Activated CD4-positive, alpha-beta T cell treated with anti-CD3 and anti-CD28 coated beads for 24 hours (primary cell): Measurements from ENCODE around the gene NPTX1.

Source experiments
- DNase-seq, 2 donors: peaks; one replicate each; pipeline ENCODE4 v3.0.0-alpha.2; 2020; ENCODE audit warnings: low read depth in 2 of 2

Gene NPTX1

GRCh38 chr17:80426671-80427326 lies 49.6 kb downstream of the NPTX1 start:
- DNase-seq: peak; percentile 78 to 81

- no peak for DNase-seq
Observed at GRCh38 chr17:80425835-80426426, 50.5 kb downstream of the NPTX1 start.

- no peak for DNase-seq
Observed at GRCh38 chr17:80424878-80425765, 51.3 kb downstream of the NPTX1 start.

GRCh38 chr17:80424261-80424660 lies 52.1 kb downstream of the NPTX1 start:
- DNase-seq: no peak

GRCh38 chr17:80423536-80424225 lies 52.7 kb downstream of the NPTX1 start:
- DNase-seq: no peak

GRCh38 chr17:80422981-80423380 lies 53.4 kb downstream of the NPTX1 start:
- no peak for DNase-seq

GRCh38 chr17:80422276-80422675 lies 54.1 kb downstream of the NPTX1 start:
- no peak for DNase-seq

- DNase-seq: no peak
Observed at GRCh38 chr17:80421381-80422090, 54.9 kb downstream of the NPTX1 start.

- no peak for DNase-seq
Observed at GRCh38 chr17:80419255-80419654, 57.2 kb downstream of the NPTX1 start.

GRCh38 chr17:80418589-80418988 lies 57.8 kb downstream of the NPTX1 start:
- DNase-seq: no peak
